H54 (cell line): ENCODE measurements around the gene PROX1.

Experiments
- DNase-seq: peaks from one replicate; pipeline ENCODE4 v3.0.0; 2011; ENCODE audit warnings: low spot score, mixed read lengths; ENCODE audit not compliant: insufficient read length
- FAIRE-seq: peaks from 3 replicates; lab custom pipeline; 2011; peaks lifted over from hg19 to GRCh38; lab: Jason Lieb, UNC
- POLR2A ChIP-seq: IDR thresholded peaks from 2 replicates; pipeline ENCODE4 v1.6.1; 2011; ENCODE audit warnings: low read depth, mild to moderate bottlenecking, low read length

Gene PROX1

GRCh38 chr1:213968146-213968825 is 19.5 kb upstream of the PROX1 start:
- FAIRE-seq = no peak
- no peak for TF ChIP-seq POLR2A
- no peak for DNase-seq

- DNase-seq (no peak), FAIRE-seq (no peak)
- TF ChIP-seq POLR2A = no peak
These were observed 17.7 kb upstream of the PROX1 start for GRCh38 chr1:213969958-213970555.

- no peak for TF ChIP-seq POLR2A
- no peak for FAIRE-seq
- DNase-seq = no peak
These were observed 15.6 kb upstream of the PROX1 start for GRCh38 chr1:213972141-213972540.

GRCh38 chr1:213973129-213973528 is 14.6 kb upstream of the PROX1 start:
- DNase-seq = no peak
- no peak for TF ChIP-seq POLR2A
- FAIRE-seq = no peak

GRCh38 chr1:213976665-213977485 is 10.9 kb upstream of the PROX1 start:
- no peak for FAIRE-seq
- no peak for DNase-seq
- no peak for TF ChIP-seq POLR2A

- FAIRE-seq (no peak), DNase-seq (no peak)
- no peak for TF ChIP-seq POLR2A
These were observed 10.3 kb upstream of the PROX1 start for GRCh38 chr1:213977486-213977842.

- DNase-seq (no peak), FAIRE-seq (no peak)
- TF ChIP-seq POLR2A = no peak
These were observed 9.9 kb upstream of the PROX1 start for GRCh38 chr1:213977909-213978308.

- no peak for DNase-seq
- no peak for TF ChIP-seq POLR2A
- FAIRE-seq = no peak
These were observed 7.8 kb upstream of the PROX1 start for GRCh38 chr1:213979751-213980586.

- no peak for TF ChIP-seq POLR2A
- no peak for FAIRE-seq
- no peak for DNase-seq
These were observed 6.9 kb upstream of the PROX1 start for GRCh38 chr1:213980906-213981305.

- no peak for FAIRE-seq
- no peak for DNase-seq
- TF ChIP-seq POLR2A = no peak
These were observed 5.5 kb upstream of the PROX1 start for GRCh38 chr1:213982289-213982671.

GRCh38 chr1:213982672-213983492 is 4.9 kb upstream of the PROX1 start:
- FAIRE-seq (no peak), DNase-seq (no peak)
- TF ChIP-seq POLR2A = no peak

- DNase-seq = no peak
- no peak for TF ChIP-seq POLR2A
- no peak for FAIRE-seq
These were observed 4.0 kb upstream of the PROX1 start for GRCh38 chr1:213983493-213984386.
